Neural cell (in vitro differentiated cells): ENCODE measurements around the gene UMODL1. TPM values are rescaled to one million over a fixed set of nuclear protein-coding genes. Genes with fewer than 3 reads are reported as not detected.

Experiments
- H2AFZ ChIP-seq: fragments of 200-600, 300-800 bp; sonication (generic), shearing (Covaris generic); 2 replicates; pipeline ENCODE4 v1.6.0; 2014; ENCODE audit warnings: low read depth, mild to moderate bottlenecking, antibody characterized with exemption, low read length, moderate library complexity
- H3F3A ChIP-seq: fragments of 200-600 bp; shearing (Covaris generic); 2 replicates; pipeline ENCODE4 v1.6.1; 2016; ENCODE audit warnings: mild to moderate bottlenecking, moderate library complexity, mixed read lengths, antibody characterized with exemption, low read length; ENCODE audit not compliant: insufficient read depth, poor library complexity, severe bottlenecking
- H3K27ac ChIP-seq: fragments of 200-600, 300-800 bp; sonication (generic), shearing (Covaris generic); 2 replicates; pipeline ENCODE4 v1.5.1; 2014; ENCODE audit warnings: mild to moderate bottlenecking, low read length, moderate library complexity
- H3K27me3 ChIP-seq: fragments of 300-800, 200-600 bp; sonication (generic), shearing (Covaris generic); 2 replicates; pipeline ENCODE4 v1.6.0; 2014; ENCODE audit warnings: mild to moderate bottlenecking, low read depth, low read length, moderate library complexity; ENCODE audit not compliant: insufficient read depth
- H3K36me3 ChIP-seq: fragments of 300-800, 200-600 bp; sonication (generic), shearing (Covaris generic); 2 replicates; pipeline ENCODE4 v1.5.1; 2014; ENCODE audit warnings: mild to moderate bottlenecking, antibody characterized with exemption, low read length, moderate library complexity; ENCODE audit not compliant: insufficient read depth
- H3K4me2 ChIP-seq: fragments of 300-800, 200-600 bp; sonication (generic), shearing (Covaris generic); 2 replicates; pipeline ENCODE4 v1.6.0; 2014; ENCODE audit warnings: mild to moderate bottlenecking, low read length
- H3K4me3 ChIP-seq: fragments of 300-800, 200-600 bp; sonication (generic), shearing (Covaris generic); 2 replicates; pipeline ENCODE4 v1.5.1; 2014; ENCODE audit warnings: mild to moderate bottlenecking, low read length, moderate library complexity
- H3K79me2 ChIP-seq: fragments of 200-600 bp; shearing (Covaris generic); replicated peaks from 2 replicates; pipeline ENCODE4 v1.6.0; 2014; ENCODE audit warnings: mild to moderate bottlenecking, low read length, moderate library complexity; ENCODE audit not compliant: insufficient read depth
- H3K9ac ChIP-seq: fragments of 300-800, 200-600 bp; sonication (generic), shearing (Covaris generic); 2 replicates; pipeline ENCODE4 v1.6.1; 2016; ENCODE audit warnings: mild to moderate bottlenecking, low read length, mixed read lengths
- H3K9me2 ChIP-seq: fragments of 200-600 bp; shearing (Covaris generic); 2 replicates; pipeline ENCODE4 v1.6.1; 2016; ENCODE audit warnings: mild to moderate bottlenecking, low read length, mixed read lengths; ENCODE audit not compliant: insufficient read depth
- H3K9me3 ChIP-seq: fragments of 200-600, 300-800 bp; sonication (generic), shearing (Covaris generic); 2 replicates; pipeline ENCODE4 v1.6.1; 2016; ENCODE audit warnings: mild to moderate bottlenecking, mixed run types, low read length, moderate library complexity, mixed read lengths
- H4K20me1 ChIP-seq: fragments of 200-600 bp; shearing (Covaris generic); 2 replicates; pipeline ENCODE4 v1.6.1; 2016; ENCODE audit warnings: mild to moderate bottlenecking, mixed run types; ENCODE audit not compliant: insufficient read depth
- EP300 ChIP-seq: fragments of 450-650 bp; conservative IDR thresholded peaks from 2 replicates; pipeline ENCODE4 v1.6.1; 2014; ENCODE audit warnings: antibody characterized with exemption, mild to moderate bottlenecking, moderate library complexity; ENCODE audit not compliant: poor library complexity, severe bottlenecking
- EZH2 ChIP-seq: fragments of 200-600, 300-800 bp; shearing (Covaris generic), sonication (generic); IDR thresholded peaks from 2 replicates; pipeline ENCODE4 v1.6.1; 2014; ENCODE audit warnings: antibody characterized with exemption, low read length, borderline replicate concordance, mild to moderate bottlenecking; ENCODE audit not compliant: insufficient read depth, poor library complexity, severe bottlenecking
- MXI1 ChIP-seq: fragments of 450-650 bp; conservative IDR thresholded peaks from 2 replicates; pipeline ENCODE4 v1.6.1; 2014; ENCODE audit warnings: antibody characterized with exemption, mild to moderate bottlenecking; ENCODE audit not compliant: poor library complexity, severe bottlenecking
- POLR2AphosphoS5 ChIP-seq: IDR thresholded peaks from 2 replicates; pipeline ENCODE4 v1.6.1; 2012
- RAD21 ChIP-seq: fragments of 450-650 bp; conservative IDR thresholded peaks from 2 replicates; pipeline ENCODE4 v1.6.1; 2014; ENCODE audit warnings: antibody characterized with exemption, mild to moderate bottlenecking, moderate library complexity
- REST ChIP-seq: IDR thresholded peaks from 2 replicates; pipeline ENCODE4 v1.6.1; 2012; ENCODE audit warnings: borderline replicate concordance
- SMC3 ChIP-seq: fragments of 450-650 bp; conservative IDR thresholded peaks from 2 replicates; pipeline ENCODE4 v1.6.1; 2014; ENCODE audit warnings: antibody characterized with exemption, mild to moderate bottlenecking, moderate library complexity; ENCODE audit not compliant: poor library complexity
- TAF1 ChIP-seq: IDR thresholded peaks from 2 replicates; pipeline ENCODE4 v1.6.1; 2012; ENCODE audit warnings: low read depth
- polyA plus RNA-seq: library from polyadenylated mRNA; depleted of rRNA; stranded (reverse); fragments of >200 nt; gene quantifications from 2 replicates; pipeline ENCODE4 v1.2.3, GENCODE V29; 2014
- TF ChIP-seq, protein P1 (sequence below): fragments of 450-650 bp; IDR thresholded peaks from 2 replicates; pipeline ENCODE4 v1.5.1; 2014; ENCODE audit warnings: antibody characterized with exemption, mild to moderate bottlenecking, moderate library complexity; ENCODE audit not compliant: poor library complexity, severe bottlenecking

The UMODL1 gene
- polyA plus RNA-seq, 1 donor from 2014 or later = 0.11 TPM

DNA sequence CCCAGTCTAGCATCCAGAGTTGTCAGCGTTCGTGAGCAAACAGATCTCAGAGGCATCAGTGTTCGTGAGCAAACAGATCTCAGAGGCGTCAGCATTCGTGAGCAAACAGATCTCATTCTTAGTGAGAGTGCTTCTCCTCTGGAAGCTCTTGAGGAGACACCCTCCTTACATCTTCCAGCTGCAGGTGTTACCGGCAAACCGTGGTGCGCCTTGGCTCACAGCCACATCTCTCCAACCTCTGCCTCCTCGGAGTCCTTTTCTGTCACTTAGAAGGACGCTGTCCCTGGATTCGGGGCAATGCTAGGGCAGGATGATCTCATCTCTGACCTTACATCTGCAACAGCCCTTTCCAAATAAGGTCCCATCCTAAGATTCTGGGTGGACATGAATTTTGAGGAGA, 14.6 kb upstream of the UMODL1 start:
- H2AFZ ChIP-seq = no peak overlapping the region
- H3K9me3 ChIP-seq = no peaks in the 10 kb centered on the region
- H3K9ac ChIP-seq = no peak overlapping the region
- no peaks in the 10 kb centered on the region for H3K9me2 ChIP-seq
- TF ChIP-seq TAF1 = no peak
- no peak for TF ChIP-seq SMC3
- TF ChIP-seq POLR2AphosphoS5 = no peak
- TF ChIP-seq MXI1 = no peak
- TF ChIP-seq EZH2 = no peak
- TF ChIP-seq, protein P1, sequence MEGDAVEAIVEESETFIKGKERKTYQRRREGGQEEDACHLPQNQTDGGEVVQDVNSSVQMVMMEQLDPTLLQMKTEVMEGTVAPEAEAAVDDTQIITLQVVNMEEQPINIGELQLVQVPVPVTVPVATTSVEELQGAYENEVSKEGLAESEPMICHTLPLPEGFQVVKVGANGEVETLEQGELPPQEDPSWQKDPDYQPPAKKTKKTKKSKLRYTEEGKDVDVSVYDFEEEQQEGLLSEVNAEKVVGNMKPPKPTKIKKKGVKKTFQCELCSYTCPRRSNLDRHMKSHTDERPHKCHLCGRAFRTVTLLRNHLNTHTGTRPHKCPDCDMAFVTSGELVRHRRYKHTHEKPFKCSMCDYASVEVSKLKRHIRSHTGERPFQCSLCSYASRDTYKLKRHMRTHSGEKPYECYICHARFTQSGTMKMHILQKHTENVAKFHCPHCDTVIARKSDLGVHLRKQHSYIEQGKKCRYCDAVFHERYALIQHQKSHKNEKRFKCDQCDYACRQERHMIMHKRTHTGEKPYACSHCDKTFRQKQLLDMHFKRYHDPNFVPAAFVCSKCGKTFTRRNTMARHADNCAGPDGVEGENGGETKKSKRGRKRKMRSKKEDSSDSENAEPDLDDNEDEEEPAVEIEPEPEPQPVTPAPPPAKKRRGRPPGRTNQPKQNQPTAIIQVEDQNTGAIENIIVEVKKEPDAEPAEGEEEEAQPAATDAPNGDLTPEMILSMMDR = no peak
- TF ChIP-seq REST = no peak
- no peak for TF ChIP-seq RAD21
- no peak for TF ChIP-seq EP300
- no peak overlapping the region for H3K4me3 ChIP-seq
- no peak overlapping the region for H3K27ac ChIP-seq
- H3K4me2 ChIP-seq = no peak overlapping the region
- no peaks in the 10 kb centered on the region for H3K36me3 ChIP-seq
- no peaks in the 10 kb centered on the region for H4K20me1 ChIP-seq
- no peaks in the 10 kb centered on the region for H3K79me2 ChIP-seq
- H3F3A ChIP-seq = no peaks in the 10 kb centered on the region
- no peaks in the 10 kb centered on the region for H3K27me3 ChIP-seq

DNA sequence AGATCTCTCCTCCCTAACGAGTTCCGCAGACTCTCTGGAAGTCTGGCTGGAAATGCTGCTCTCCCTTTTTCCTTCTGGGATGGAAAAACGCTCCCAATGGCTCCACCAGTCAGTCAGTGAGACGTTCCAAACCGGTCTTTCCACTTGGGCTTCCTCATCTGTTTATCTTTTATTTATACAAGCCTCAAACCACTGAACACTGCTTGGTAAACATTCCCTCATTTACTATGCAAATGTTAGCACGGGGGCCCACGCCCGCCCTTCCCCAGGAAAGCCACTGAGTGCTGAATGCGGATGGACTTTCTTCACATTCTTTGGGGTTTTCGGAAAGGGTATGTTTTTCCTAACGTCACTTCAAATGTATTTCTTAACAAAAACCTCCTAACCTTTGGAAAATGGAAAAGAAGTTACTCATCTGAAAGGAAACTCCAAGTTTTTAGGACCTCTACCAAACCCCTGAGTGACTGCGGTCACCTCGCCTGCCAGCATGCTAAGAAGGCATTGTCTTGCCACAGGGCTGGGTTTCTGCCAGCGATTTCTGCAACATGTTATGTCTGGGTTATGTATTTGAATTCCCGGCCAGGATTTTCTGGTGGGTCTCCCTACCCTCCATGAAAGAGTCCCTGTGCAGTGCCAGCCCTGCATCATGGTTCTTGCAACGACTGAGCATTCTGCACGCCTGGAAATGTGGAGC, 14.0 kb upstream of the UMODL1 start:
- no peak overlapping the region for H3K4me2 ChIP-seq
- TF ChIP-seq, protein P1 = no peak
- TF ChIP-seq RAD21 (no peak), MXI1 (no peak), EZH2 (no peak), REST (no peak), SMC3 (no peak)

More for the DNA sequence above, 14.0 kb upstream of the UMODL1 start:
- Histone ChIP-seq H3F3A (no peaks in the 10 kb centered on the region), H4K20me1 (no peaks in the 10 kb centered on the region), H3K4me3 (no peak overlapping the region), H3K36me3 (no peaks in the 10 kb centered on the region), H3K27me3 (no peaks in the 10 kb centered on the region), H2AFZ (no peak overlapping the region), H3K27ac (no peak overlapping the region), H3K79me2 (no peaks in the 10 kb centered on the region), H3K9me2 (no peaks in the 10 kb centered on the region), H3K9ac (no peak overlapping the region), H3K9me3 (no peaks in the 10 kb centered on the region)
